PC-9 (cell line): ENCODE data around the gene TPSG1.

Source experiments
- EZH2 ChIP-seq: fragments of 200-600 bp; sonication (generic); IDR thresholded peaks from 2 replicates; pipeline ENCODE4 v1.8.0; 2017; ENCODE audit warnings: antibody characterized with exemption, low read depth
- TF ChIP-seq, protein P1 (sequence below): fragments of 200-600 bp; sonication (generic); conservative IDR thresholded peaks from 2 replicates; pipeline ENCODE4 v1.6.1; 2017; ENCODE audit warnings: mixed run types, antibody characterized with exemption, mild to moderate bottlenecking, moderate library complexity

- TF ChIP-seq, protein P1, sequence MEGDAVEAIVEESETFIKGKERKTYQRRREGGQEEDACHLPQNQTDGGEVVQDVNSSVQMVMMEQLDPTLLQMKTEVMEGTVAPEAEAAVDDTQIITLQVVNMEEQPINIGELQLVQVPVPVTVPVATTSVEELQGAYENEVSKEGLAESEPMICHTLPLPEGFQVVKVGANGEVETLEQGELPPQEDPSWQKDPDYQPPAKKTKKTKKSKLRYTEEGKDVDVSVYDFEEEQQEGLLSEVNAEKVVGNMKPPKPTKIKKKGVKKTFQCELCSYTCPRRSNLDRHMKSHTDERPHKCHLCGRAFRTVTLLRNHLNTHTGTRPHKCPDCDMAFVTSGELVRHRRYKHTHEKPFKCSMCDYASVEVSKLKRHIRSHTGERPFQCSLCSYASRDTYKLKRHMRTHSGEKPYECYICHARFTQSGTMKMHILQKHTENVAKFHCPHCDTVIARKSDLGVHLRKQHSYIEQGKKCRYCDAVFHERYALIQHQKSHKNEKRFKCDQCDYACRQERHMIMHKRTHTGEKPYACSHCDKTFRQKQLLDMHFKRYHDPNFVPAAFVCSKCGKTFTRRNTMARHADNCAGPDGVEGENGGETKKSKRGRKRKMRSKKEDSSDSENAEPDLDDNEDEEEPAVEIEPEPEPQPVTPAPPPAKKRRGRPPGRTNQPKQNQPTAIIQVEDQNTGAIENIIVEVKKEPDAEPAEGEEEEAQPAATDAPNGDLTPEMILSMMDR = no peak
- no peak for TF ChIP-seq EZH2
Observed at GRCh38 chr16:1265826-1266225, 40.8 kb upstream of the TPSG1 start.
